GM18861 (cell line): Measurements from ENCODE around the gene PAK1.

Source experiments
- ATAC-seq: cut with Tn5 transposase; IDR thresholded peaks from one replicate; pipeline ENCODE4 v1.9.1; 2021; ENCODE audit not compliant: unreplicated experiment

Gene PAK1

GRCh38 chr11:77375107-77375506, 98.8 kb downstream of the PAK1 start:
- ATAC-seq, result no peak

- ATAC-seq, result no peak
These were observed 99.3 kb downstream of the PAK1 start for GRCh38 chr11:77374611-77375031.

- ATAC-seq, result no peak
These were observed 99.8 kb downstream of the PAK1 start for GRCh38 chr11:77374108-77374507.

- no peak for ATAC-seq
These were observed 101.2 kb downstream of the PAK1 start for GRCh38 chr11:77372726-77373125.

- no peak for ATAC-seq
These were observed 102.2 kb downstream of the PAK1 start for GRCh38 chr11:77371646-77372045.

- no peak for ATAC-seq
These were observed 103.7 kb downstream of the PAK1 start for GRCh38 chr11:77370217-77370616.

GRCh38 chr11:77361184-77361583, 112.7 kb downstream of the PAK1 start:
- ATAC-seq, result no peak

- ATAC-seq, result no peak
These were observed 114.4 kb downstream of the PAK1 start for GRCh38 chr11:77359481-77359880.

- no peak for ATAC-seq
These were observed 120.8 kb downstream of the PAK1 start for GRCh38 chr11:77353131-77353530.

- no peak for ATAC-seq
These were observed 122.5 kb downstream of the PAK1 start for GRCh38 chr11:77351281-77351886.

- ATAC-seq, result no peak
These were observed 125.9 kb downstream of the PAK1 start for GRCh38 chr11:77347948-77348347.

- no peak for ATAC-seq
These were observed 126.8 kb downstream of the PAK1 start for GRCh38 chr11:77346906-77347603.

- ATAC-seq, result no peak
These were observed 128.3 kb downstream of the PAK1 start for GRCh38 chr11:77345621-77346020.

- no peak for ATAC-seq
These were observed 133.4 kb downstream of the PAK1 start for GRCh38 chr11:77340501-77340900.

GRCh38 chr11:77332259-77332658, 141.6 kb downstream of the PAK1 start:
- ATAC-seq, result no peak

GRCh38 chr11:77325159-77325558, 148.7 kb downstream of the PAK1 start:
- no peak for ATAC-seq

GRCh38 chr11:77324508-77324907, 149.4 kb downstream of the PAK1 start:
- no peak for ATAC-seq

GRCh38 chr11:77322926-77323590, 150.8 kb downstream of the PAK1 start:
- ATAC-seq, result no peak

GRCh38 chr11:77322506-77322905, 151.4 kb downstream of the PAK1 start:
- ATAC-seq, result no peak

GRCh38 chr11:77320351-77320750, 153.5 kb downstream of the PAK1 start:
- ATAC-seq, result no peak

- ATAC-seq, result no peak
These were observed 155.3 kb downstream of the PAK1 start for GRCh38 chr11:77318600-77318999.

GRCh38 chr11:77316733-77317342, 157.1 kb downstream of the PAK1 start:
- no peak for ATAC-seq
